HG03097 (cell line): ENCODE results near the gene TP73.
"Not testable (repeated sequence)": the region's sequence is repeated elsewhere in the genome, so short reads cannot be mapped to it uniquely, and the experiment has no call there.

Source experiments
- ATAC-seq: cut with Tn5 transposase; IDR thresholded peaks from one replicate; pipeline ENCODE4 v1.9.1; 2021; ENCODE audit not compliant: unreplicated experiment, low FRiP score

The TP73 gene

DNA sequence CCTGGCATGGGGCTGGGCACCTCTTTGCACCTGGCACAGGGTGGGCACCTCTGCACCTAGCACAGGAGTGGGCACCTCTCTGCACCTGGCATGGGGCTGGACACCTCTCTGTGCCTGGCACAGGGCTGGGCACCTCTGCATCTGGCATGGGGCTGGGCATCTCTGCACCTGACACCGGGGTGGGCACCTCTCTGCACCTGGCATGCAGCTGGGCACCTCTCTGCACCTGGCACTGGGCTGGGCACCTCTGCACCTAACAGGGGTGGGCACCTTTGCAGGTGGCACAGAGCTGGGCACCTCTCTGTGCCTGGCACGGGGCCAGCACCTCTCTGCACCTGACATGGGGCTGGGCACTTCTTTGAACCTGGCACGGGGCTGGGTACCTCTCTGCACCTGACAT lies 70.5 kb downstream of the TP73 start:
- ATAC-seq, result no peak

DNA sequence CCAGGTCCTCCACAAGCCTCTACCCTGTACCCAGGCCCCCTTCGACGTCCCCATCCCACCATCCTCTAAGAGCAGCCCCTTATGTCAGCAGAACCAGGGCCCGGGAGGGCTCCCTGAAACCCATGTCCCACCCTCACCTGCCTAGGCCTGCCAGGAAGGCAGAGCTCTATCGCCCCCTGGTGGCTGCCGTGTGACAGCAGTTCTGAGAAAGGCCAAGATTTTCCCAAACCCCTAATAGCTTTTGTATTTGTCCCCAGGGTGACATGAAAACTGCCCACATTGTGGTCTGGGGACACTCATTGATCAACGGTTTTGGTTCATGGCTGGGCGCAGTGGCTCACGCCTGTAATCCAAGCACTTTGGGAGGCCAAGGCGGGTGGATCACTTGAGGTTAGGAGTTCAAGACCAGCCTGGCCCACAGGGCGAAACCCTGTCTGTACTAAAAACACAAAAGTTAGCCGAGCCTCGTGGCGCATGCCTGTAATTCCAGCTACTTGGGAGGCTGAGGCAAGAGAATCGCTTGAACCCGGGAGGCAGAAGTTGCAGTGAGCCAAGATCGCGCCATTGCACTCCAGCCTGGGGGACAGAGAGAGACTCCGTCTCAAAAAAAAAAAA lies 72.2 kb downstream of the TP73 start:
- ATAC-seq, result not testable (repeated sequence)

DNA sequence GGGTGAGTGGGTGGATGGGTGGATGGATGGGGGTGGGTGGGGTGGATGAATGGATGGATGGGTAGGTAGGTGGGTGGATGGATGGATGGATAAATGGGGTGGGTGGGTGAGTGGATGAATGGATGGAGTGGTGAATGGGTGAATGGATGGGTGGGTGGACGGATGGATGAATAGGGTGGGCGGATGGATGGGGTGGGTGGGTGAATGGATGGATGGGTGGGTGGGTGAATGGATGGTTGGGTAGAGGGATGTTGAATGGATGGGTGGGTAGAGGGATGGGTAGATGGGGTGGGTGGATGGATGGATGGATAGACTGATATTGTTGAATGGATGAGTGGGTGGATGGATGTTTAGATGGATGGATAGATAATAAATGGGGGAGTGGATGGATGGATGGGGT lies 73.0 kb downstream of the TP73 start:
- no peak for ATAC-seq

GRCh38 chr1:3727042-3727824 lies 74.9 kb downstream of the TP73 start:
- no peak for ATAC-seq

- no peak for ATAC-seq
Measured at GRCh38 chr1:3727825-3728776, 75.8 kb downstream of the TP73 start.

GRCh38 chr1:3729594-3730542 lies 77.6 kb downstream of the TP73 start:
- ATAC-seq, result no peak

DNA sequence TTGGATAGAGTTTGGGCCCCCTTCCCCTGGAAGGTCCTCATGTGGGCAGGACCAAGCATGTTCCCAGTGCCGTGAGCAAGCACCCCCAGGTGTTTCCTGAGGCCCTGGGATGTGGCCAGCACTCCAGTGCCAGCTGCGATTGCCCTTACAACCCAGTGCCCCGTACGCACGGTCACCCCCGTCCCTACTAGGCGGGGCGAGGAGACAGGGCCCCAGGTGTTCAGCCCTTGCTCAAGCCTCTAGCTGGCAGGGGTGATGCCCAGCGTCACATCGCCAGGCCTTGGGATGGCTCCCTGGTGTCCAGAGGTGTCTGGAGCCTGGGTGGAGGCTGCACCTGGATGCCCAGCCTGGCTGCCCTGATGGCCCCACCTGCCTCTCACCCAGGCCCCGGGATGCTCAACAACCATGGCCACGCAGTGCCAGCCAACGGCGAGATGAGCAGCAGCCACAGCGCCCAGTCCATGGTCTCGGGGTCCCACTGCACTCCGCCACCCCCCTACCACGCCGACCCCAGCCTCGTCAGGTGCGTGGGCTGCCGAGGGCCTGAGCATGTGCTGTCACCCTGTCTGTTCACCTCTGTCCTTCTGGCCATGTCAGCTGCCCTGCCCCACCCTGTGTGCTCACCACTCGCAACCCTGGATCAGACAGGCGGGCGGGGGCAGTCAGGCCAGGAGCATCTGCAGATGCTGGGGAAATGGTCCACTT lies 78.4 kb downstream of the TP73 start:
- ATAC-seq, result no peak

- ATAC-seq, result no peak
Measured at GRCh38 chr1:3731583-3732433, 79.5 kb downstream of the TP73 start.

- ATAC-seq, result no peak
Measured at GRCh38 chr1:3732434-3733093, 80.2 kb downstream of the TP73 start.

DNA sequence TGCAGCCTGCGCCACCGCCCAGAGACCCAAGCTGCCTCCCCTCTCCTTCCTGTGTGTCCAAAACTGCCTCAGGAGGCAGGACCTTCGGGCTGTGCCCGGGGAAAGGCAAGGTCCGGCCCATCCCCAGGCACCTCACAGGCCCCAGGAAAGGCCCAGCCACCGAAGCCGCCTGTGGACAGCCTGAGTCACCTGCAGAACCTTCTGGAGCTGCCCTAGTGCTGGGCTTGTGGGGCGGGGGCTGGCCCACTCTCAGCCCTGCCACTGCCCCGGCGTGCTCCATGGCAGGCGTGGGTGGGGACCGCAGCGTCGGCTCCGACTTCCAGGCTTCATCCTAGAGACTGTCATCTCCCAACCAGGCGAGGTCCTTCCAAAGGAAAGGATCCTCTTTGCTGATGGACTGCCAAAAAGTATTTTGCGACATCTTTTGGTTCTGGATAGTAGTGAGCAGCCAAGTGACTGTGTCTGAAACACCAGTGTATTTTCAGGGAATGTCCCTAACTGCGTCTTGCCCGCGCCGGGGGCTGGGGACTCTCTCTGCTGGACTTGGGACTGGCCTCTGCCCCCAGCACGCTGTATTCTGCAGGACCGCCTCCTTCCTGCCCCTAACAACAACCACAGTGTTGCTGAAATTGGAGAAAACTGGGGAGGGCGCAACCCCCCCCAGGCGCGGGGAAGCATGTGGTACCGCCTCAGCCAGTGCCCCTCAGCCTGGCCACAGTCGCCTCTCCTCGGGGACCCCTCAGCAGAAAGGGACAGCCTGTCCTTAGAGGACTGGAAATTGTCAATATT lies 81.0 kb downstream of the TP73 start:
- no peak for ATAC-seq

- no peak for ATAC-seq
Measured at GRCh38 chr1:3733883-3734589, 81.7 kb downstream of the TP73 start.

GRCh38 chr1:3734602-3735001 lies 82.3 kb downstream of the TP73 start:
- no peak for ATAC-seq

DNA sequence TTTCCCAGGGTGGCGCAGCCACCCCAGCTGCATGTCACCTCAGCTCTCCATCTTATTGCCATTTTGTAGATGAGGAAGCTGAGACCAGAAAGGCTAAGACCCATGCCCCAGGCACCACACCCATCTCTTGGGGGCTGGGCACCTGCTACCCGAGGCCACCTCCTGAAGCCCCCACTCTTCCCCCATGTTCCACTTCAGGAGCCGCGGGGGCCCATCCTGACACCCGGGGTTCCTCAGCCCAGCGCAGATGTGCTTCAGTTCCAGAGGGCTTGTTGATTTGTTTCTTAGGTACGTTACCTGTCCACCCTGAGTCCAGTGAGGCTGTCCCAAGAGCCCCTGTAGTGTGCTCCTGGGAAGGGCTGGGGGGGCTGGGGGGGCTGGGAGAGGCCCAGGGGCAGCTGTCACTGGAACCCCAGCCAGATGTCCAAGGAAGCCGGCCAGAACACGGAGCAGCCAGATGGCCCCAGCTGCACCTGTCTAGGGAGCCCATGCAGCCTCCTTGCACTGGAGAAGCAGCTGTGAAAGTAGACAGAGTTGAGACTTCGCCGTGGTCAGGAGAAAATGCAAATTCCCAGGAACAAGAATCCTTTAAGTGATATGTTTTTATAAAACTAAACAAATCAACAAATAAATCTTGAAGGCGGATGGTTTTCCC lies 82.8 kb downstream of the TP73 start:
- ATAC-seq, result no peak

DNA sequence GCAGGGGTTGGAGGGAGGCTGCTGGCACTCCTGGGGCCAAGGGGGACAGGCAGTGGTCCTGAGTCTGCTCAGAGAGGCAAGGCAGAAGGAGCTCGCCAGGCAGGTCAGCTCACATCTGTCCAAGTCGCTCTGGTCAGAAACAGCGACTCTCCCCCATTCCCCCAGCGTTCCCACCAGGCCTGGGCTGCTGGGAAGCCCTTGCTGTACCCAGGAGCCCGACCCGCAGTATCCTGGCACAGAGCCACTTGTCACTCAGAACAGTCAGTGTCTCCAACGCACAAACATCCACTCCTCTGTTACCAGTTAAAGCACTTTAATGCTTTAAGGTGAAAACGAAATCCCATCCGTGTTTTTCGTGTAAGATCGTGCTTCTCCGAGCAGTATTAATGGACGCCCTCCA lies 83.4 kb downstream of the TP73 start:
- ATAC-seq, result no peak

DNA sequence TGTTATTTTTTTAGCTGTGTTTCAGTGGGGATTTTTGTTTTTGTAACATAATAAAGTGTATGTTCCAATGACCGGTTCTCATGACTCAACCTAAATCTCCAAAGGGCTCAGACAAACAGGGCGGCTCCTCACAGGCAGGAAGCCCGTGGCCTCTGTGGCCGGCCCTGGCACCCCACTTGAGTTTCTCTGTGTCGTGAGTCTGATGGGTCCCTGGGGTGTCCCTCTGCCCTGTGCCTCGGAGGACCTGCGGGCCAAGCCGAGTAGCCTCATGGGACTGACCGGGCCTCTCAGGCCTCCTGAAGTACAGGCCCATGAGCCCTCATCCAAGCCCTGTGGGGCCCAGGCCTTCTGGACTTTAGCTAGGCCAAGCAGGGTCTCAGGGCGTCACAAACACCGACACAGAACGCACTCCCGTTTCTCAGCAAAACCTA lies 83.8 kb downstream of the TP73 start:
- ATAC-seq, result no peak

- no peak for ATAC-seq
Measured at GRCh38 chr1:3736708-3737107, 84.4 kb downstream of the TP73 start.
